Immature natural killer cell (primary cell): ENCODE results near the gene TMED7. TPM values are rescaled to one million over a fixed set of nuclear protein-coding genes. Genes with fewer than 3 reads are reported as not detected.

Source experiments
- DNase-seq, 3 donors: peaks; one replicate each; pipeline ENCODE4 v3.0.0; 2022; ENCODE audit warnings: mixed read lengths in 1 of 3
- H3K27ac Mint-ChIP-seq, 6 donors: one replicate each; pipeline ENCODE4 v1.8.0; 2020; ENCODE audit warnings: mixed read lengths in 6 of 6, mild to moderate bottlenecking in 5 of 6, inconsistent platforms in 4 of 6, moderate library complexity in 3 of 6
- H3K27me3 Mint-ChIP-seq, 3 donors: one replicate each; pipeline ENCODE4 v1.8.0; 2020 to 2021; ENCODE audit warnings: low read depth in 3 of 3, mild to moderate bottlenecking in 3 of 3, mixed read lengths in 3 of 3, moderate library complexity in 3 of 3, inconsistent platforms in 1 of 3
- H3K36me3 Mint-ChIP-seq, 3 donors: one replicate each; pipeline ENCODE4 v1.8.0; 2020; ENCODE audit warnings: mixed read lengths in 3 of 3, inconsistent platforms in 2 of 3, mild to moderate bottlenecking in 2 of 3
- H3K4me1 Mint-ChIP-seq, 2 donors: one replicate each; pipeline ENCODE4 v1.8.0; 2020; ENCODE audit warnings: inconsistent platforms in 2 of 2, mild to moderate bottlenecking in 2 of 2, mixed read lengths in 2 of 2, moderate library complexity in 1 of 2
- H3K4me3 Mint-ChIP-seq, 5 donors: one replicate each; pipeline ENCODE4 v1.8.0; 2020; ENCODE audit warnings: mild to moderate bottlenecking in 5 of 5, mixed read lengths in 5 of 5, inconsistent platforms in 3 of 5, moderate library complexity in 3 of 5
- H3K9me3 Mint-ChIP-seq, 6 donors: one replicate each; pipeline ENCODE4 v1.8.0; 2020; ENCODE audit warnings: mild to moderate bottlenecking in 6 of 6, mixed read lengths in 6 of 6, inconsistent platforms in 4 of 6, moderate library complexity in 3 of 6
- polyA plus RNA-seq, 3 donors: library from polyadenylated mRNA; unstranded; fragments of 300-500 nt; fragmentation: Illumina TruSeq; gene quantifications; one replicate each; pipeline ENCODE4 v1.2.3, GENCODE V29; 2021

TMED7 gene
- polyA plus RNA-seq, 3 donors from 2014 or later: 35.5 to 55.0 (median 40.7) TPM

GRCh38 chr5:115644046-115644445 lies 18.2 kb upstream of the TMED7 start:
- DNase-seq: no peak
- Mint-ChIP-seq H3K27ac (no peak overlapping the region), H3K27me3 (peaks cover 3 to 12% (median 11%) of the 10 kb centered on the region in 3 donors), H3K36me3 (no peaks in the 10 kb centered on the region), H3K4me1 (peaks cover 0 to 4% of the 10 kb centered on the region in 2 donors), H3K9me3 (no peaks in the 10 kb centered on the region), H3K4me3 (no peak overlapping the region)

DNA sequence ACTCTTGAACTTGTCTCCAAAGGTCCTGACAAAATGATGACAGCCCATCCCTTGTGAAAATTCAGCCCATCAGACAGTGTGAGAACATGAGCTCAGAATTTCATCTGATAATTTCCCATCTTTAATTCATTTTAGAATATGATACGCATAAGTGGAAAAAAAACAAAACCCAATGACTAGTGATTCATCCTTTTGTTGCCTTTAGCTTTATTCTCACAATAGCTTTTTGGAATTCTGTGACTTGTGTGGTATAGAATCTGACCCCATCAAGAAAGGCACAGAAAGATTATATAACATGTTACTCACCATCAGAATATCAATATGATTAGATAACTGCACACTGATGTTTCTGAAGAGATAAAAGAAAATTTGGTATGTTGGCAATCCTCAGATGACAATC lies 16.1 kb upstream of the TMED7 start:
- Mint-ChIP-seq H3K4me3 (no peak overlapping the region), H3K36me3 (no peaks in the 10 kb centered on the region), H3K27me3 (peaks cover 3 to 9% (median 4%) of the 10 kb centered on the region in 3 donors), H3K4me1 (peaks cover 0 to 4% of the 10 kb centered on the region in 2 donors), H3K9me3 (no peaks in the 10 kb centered on the region), H3K27ac (no peak overlapping the region)
- DNase-seq: no peak

DNA sequence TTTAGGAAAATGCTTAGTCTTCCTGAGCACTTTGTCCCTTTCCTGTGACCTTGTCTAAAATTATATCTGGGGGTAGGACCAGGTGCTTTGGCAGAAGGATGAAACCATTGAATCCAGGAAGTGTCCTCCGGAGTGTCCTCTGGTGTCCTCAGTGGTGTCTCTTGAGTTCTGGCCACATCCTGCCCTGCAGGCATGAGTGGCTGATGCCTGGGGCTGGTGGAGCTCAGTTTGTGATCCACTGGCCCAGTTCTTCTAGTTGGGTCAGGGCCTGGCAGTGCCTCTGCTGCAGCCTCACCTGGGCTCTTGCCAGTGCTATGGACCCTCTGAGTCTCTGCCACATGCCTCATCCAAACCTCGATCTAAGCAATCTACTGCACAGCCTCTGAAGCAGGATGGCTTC lies 14.4 kb upstream of the TMED7 start:
- Mint-ChIP-seq H3K4me1 (peaks cover 0 to 4% of the 10 kb centered on the region in 2 donors), H3K9me3 (no peaks in the 10 kb centered on the region), H3K27me3 (peaks cover 4 to 12% (median 5%) of the 10 kb centered on the region in 3 donors), H3K4me3 (no peak overlapping the region), H3K27ac (peak overlapping the region in 3 of 6 donors; percentile 46 to 67 (median 66)), H3K36me3 (no peaks in the 10 kb centered on the region)
- DNase-seq: no peak

DNA sequence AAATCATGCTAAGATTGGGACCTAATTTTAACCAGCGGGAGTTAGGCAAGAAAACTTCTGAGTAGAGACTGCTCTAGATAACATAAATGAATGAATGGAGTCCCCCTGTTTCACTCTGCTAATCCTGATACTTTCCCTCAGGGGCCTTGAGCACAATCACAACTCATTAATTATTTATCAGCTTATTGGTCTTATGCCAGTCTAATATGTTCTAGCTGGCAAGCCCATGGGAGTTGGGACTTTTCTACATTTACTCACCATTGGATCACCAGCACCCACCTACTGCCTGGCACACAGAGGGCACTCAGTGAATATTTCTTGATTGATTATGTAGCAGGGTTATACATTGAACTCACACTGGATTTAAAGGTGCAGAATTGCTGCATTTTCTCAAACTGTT lies 13.5 kb upstream of the TMED7 start:
- no peak for DNase-seq
- peaks cover 5 to 12% (median 5%) of the 10 kb centered on the region in 3 donors for H3K27me3 Mint-ChIP-seq
- H3K9me3 Mint-ChIP-seq: no peaks in the 10 kb centered on the region
- H3K4me1 Mint-ChIP-seq: peaks cover 5 to 8% of the 10 kb centered on the region in 2 donors
- no peaks in the 10 kb centered on the region for H3K36me3 Mint-ChIP-seq
- H3K27ac Mint-ChIP-seq: no peak overlapping the region
- H3K4me3 Mint-ChIP-seq: no peak overlapping the region

- no peaks in the 10 kb centered on the region for H3K36me3 Mint-ChIP-seq
Observed at GRCh38 chr5:115637507-115637906, 11.7 kb upstream of the TMED7 start.

DNA sequence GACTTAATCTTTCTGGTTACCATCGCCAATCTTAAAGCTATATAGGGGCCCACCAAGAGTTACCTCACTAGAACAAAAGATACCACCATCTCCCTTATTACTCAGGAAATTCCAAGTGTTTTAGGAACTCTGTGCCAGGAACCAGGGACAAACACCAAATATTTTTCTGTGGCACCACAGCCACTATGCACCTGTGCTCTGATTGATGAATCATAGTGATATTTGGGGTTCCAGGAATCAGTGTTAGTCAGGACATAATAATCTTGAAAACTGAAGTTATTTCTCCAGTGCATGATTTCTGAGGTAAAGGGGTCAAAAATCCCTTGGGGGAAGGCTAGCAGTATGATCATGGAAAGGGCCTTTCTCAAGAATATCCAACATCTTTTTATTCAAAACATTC lies 10.2 kb upstream of the TMED7 start:
- DNase-seq: no peak
- peaks cover 10 to 12% of the 10 kb centered on the region in 2 donors for H3K4me1 Mint-ChIP-seq

More at GRCh38 chr5:115637507-115637906, 11.7 kb upstream of the TMED7 start:
- H3K4me1 Mint-ChIP-seq: peaks cover 10 to 12% of the 10 kb centered on the region in 2 donors
- H3K27me3 Mint-ChIP-seq: peaks cover 3 to 9% (median 6%) of the 10 kb centered on the region in 3 donors
- no peak for DNase-seq
- H3K27ac Mint-ChIP-seq: no peak overlapping the region
- no peaks in the 10 kb centered on the region for H3K9me3 Mint-ChIP-seq
- no peak overlapping the region for H3K4me3 Mint-ChIP-seq

GRCh38 chr5:115634343-115635132 lies 8.7 kb upstream of the TMED7 start:
- DNase-seq: peak; percentile 79 to 81 (median 79)
- no peaks in the 10 kb centered on the region for H3K36me3 Mint-ChIP-seq
- H3K27ac Mint-ChIP-seq: peak overlapping the region; percentile 61 to 89 (median 84)
- peaks cover 3 to 6% (median 3%) of the 10 kb centered on the region in 3 donors for H3K27me3 Mint-ChIP-seq
- H3K4me3 Mint-ChIP-seq: peak overlapping the region; percentile 75 to 88 (median 81)
- H3K9me3 Mint-ChIP-seq: no peaks in the 10 kb centered on the region
- peaks cover 8 to 10% of the 10 kb centered on the region in 2 donors for H3K4me1 Mint-ChIP-seq

More for the DNA sequence above, 10.2 kb upstream of the TMED7 start:
- H3K27me3 Mint-ChIP-seq: peaks cover 3 to 6% (median 3%) of the 10 kb centered on the region in 3 donors
- H3K9me3 Mint-ChIP-seq: no peaks in the 10 kb centered on the region
- H3K36me3 Mint-ChIP-seq: no peaks in the 10 kb centered on the region
- H3K27ac Mint-ChIP-seq: no peak overlapping the region
- H3K4me3 Mint-ChIP-seq: no peak overlapping the region

DNA sequence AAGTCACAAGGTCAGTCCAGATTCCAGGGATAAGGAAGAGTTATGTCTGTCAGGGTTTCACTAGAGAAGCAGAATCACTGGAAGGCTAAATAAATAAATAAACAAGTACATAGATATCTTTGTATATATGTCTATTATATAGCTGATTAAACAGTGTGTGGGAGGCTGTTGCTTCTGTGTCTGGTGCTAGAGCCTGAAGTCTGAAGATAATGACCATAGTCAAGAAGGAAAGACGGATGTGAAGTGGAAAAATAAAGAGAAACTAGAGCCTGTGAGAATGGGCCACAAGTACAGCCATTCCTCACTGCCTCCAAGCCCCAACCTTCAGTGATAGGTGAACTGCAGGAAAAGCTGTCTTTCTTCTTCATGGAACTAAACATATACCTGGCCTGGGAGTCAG lies 4.1 kb upstream of the TMED7 start:
- Mint-ChIP-seq H3K27me3 (peaks cover 8 to 12% (median 8%) of the 10 kb centered on the region in 3 donors), H3K4me1 (peaks cover 18 to 25% of the 10 kb centered on the region in 2 donors), H3K36me3 (no peaks in the 10 kb centered on the region), H3K4me3 (no peak overlapping the region), H3K9me3 (no peaks in the 10 kb centered on the region), H3K27ac (no peak overlapping the region)
- no peak for DNase-seq

DNA sequence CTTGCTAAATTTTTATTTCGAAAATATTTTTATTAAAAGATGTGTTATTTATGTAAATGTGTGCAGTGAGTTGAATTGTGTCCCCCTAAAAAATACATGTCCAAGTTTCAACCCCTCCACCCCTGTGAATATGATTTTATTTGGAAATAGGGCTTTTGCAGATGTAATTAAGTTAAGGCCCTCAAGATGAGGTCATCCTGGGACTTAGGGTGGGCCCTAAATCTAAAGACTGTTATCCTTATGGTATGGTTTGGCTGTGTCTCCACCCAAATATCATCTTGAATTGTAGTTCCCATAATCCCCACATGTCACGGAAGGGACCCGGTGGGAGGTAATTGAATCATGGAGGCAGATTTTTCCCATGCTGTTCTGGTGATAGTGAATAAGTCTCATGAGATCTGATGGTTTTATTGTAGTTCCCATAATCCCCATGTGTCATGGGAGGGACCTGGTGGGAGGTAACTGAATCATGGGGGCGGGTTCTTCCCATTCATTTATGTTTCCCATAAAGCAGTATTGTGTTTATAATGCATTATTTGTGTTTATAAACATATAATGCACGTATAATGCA lies 1.5 kb upstream of the TMED7 start:
- Mint-ChIP-seq H3K36me3 (no peaks in the 10 kb centered on the region), H3K9me3 (no peaks in the 10 kb centered on the region), H3K4me1 (peaks cover 13 to 15% of the 10 kb centered on the region in 2 donors), H3K27ac (peak overlapping the region in 4 of 6 donors; percentile 26 to 62 (median 42)), H3K27me3 (peaks cover 5 to 9% (median 8%) of the 10 kb centered on the region in 3 donors), H3K4me3 (peak overlapping the region in 1 of 5 donors; percentile 49)
- DNase-seq: no peak

DNA sequence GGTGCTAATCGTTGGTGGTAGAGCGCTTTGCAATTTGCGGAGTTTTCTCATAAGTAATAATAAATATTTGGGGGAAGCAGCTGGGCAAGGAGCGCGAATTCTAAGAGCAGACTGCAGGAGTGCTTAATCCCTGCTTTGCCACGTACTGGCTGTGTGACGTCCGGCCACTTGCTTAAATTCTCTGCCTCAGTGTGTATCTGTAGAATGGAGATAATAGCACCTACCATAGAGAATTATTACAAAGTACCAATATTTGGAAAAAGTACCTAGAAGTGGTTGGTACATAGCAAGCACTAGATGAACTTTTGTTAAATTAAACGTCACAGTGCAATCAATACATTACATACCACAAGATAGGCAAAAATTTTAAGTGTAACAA lies 598 bp upstream of the TMED7 start:
- Mint-ChIP-seq H3K27me3 (peaks cover 5 to 10% (median 8%) of the 10 kb centered on the region in 3 donors), H3K9me3 (no peaks in the 10 kb centered on the region), H3K4me1 (peaks cover 17 to 18% of the 10 kb centered on the region in 2 donors), H3K27ac (peak overlapping the region in 3 of 6 donors; percentile 94 to 99 (median 98)), H3K36me3 (no peaks in the 10 kb centered on the region), H3K4me3 (no peak overlapping the region)
- DNase-seq: no peak

DNA sequence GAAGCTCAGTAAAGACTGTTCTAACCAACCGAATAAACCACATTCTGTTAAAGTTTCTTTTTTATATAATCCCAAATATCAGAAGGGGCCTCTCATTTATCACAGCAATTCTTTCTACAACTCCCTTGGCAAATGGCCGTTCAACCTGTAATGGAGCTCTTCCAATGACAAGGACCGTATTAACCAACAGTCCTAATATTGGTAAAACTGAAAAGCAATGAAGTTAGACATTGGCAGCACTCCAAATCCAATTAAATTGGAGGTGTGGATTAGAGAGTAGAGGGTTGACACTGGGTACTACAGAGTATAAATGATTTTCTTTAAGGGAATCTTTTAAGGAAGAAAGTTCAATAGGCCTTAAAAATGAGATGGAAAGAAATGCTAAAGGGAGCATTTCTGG lies 842 bp downstream of the TMED7 start:
- Mint-ChIP-seq H3K9me3 (no peaks in the 10 kb centered on the region), H3K27me3 (peaks cover 5 to 12% (median 8%) of the 10 kb centered on the region in 3 donors), H3K4me1 (peaks cover 19 to 22% of the 10 kb centered on the region in 2 donors), H3K27ac (no peak overlapping the region), H3K36me3 (peaks cover 0 to 5% (median 3%) of the 10 kb centered on the region in 3 donors), H3K4me3 (no peak overlapping the region)
- peak in 1 of 3 donors; percentile 13 for DNase-seq

DNA sequence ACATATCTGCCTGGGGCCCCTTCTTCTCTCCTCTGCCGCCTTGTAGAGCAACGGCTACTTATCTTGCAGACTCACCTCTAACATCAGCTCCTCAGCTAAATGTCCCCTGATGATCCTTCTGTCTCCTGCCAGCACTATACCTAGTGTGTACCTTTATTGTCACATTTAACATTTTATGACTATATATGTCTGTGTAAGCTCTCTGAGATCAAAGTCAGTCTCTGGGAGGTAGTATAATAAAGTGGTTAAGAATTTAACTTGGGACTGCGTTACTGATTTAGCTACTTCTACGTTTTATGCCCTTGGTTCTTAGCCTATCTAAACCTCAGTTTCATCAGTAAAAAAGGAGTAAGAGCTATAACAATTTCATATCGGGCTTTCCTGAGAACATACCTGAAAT lies 2.2 kb downstream of the TMED7 start:
- H3K9me3 Mint-ChIP-seq: no peaks in the 10 kb centered on the region
- peaks cover under 1 to 14% (median 8%) of the 10 kb centered on the region in 3 donors for H3K36me3 Mint-ChIP-seq

GRCh38 chr5:115621365-115621900 lies 4.4 kb downstream of the TMED7 start:
- Mint-ChIP-seq H3K4me1 (peaks cover 13% of the 10 kb centered on the region in 2 donors), H3K36me3 (peaks cover 6 to 21% (median 14%) of the 10 kb centered on the region in 3 donors), H3K27me3 (peaks cover 5 to 11% (median 8%) of the 10 kb centered on the region in 3 donors), H3K4me3 (no peak overlapping the region), H3K9me3 (no peaks in the 10 kb centered on the region), H3K27ac (peak overlapping the region in 4 of 6 donors; percentile 16 to 72 (median 30))
- no peak for DNase-seq

More for the DNA sequence above, 2.2 kb downstream of the TMED7 start:
- no peak for DNase-seq
- H3K4me3 Mint-ChIP-seq: no peak overlapping the region
- H3K27me3 Mint-ChIP-seq: peaks cover 5 to 12% (median 8%) of the 10 kb centered on the region in 3 donors
- H3K27ac Mint-ChIP-seq: no peak overlapping the region
- peaks cover 19 to 22% of the 10 kb centered on the region in 2 donors for H3K4me1 Mint-ChIP-seq

DNA sequence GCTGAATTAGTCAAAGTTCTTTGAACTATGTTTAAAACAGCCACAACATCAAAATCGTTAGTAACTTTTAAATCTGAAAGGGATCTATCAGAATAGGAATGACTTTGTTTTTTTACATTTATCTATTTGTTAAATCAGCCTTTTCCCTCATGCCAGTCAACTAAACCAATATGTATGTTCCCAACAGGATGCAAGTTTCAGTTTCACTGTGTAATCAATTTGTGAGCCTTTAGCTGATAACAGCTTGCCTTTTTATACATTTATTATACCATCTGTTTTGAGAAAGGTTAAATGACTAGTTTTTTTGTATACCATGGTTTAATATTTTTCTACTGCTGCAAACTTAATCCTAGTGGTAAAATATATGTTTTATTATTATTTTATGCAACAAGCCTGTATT lies 8.9 kb downstream of the TMED7 start:
- Mint-ChIP-seq H3K9me3 (no peaks in the 10 kb centered on the region), H3K27me3 (peaks cover 0 to 2% (median 0%) of the 10 kb centered on the region in 3 donors), H3K36me3 (peaks cover 9 to 31% (median 23%) of the 10 kb centered on the region in 3 donors), H3K4me1 (peaks cover 3 to 15% of the 10 kb centered on the region in 2 donors), H3K27ac (no peak overlapping the region), H3K4me3 (no peak overlapping the region)
- DNase-seq: no peak
